HG02981 (cell line): ENCODE results near the gene ZEB1.

ENCODE experiments used
- ATAC-seq: cut with Tn5 transposase; IDR thresholded peaks from one replicate; pipeline ENCODE4 v1.9.1; 2021; ENCODE audit warnings: mild to moderate bottlenecking, moderate library complexity; ENCODE audit not compliant: unreplicated experiment

Gene ZEB1

GRCh38 chr10:31578181-31578852 lies 259.3 kb downstream of the ZEB1 start:
- ATAC-seq, result no peak

GRCh38 chr10:31578951-31579350 lies 259.9 kb downstream of the ZEB1 start:
- ATAC-seq, result no peak
